IPS-NIHi11 (cell line): ENCODE results near the gene ITPR1.
"Not testable (repeated sequence)": the region's sequence is repeated elsewhere in the genome, so short reads cannot be mapped to it uniquely, and the experiment has no call there.

Experiments used
- DNase-seq: peaks from one replicate; pipeline ENCODE4 v3.0.0; 2012; ENCODE audit warnings: mixed read lengths, low spot score

Gene ITPR1

GRCh38 chr3:4596612-4597011 is 103.5 kb downstream of the ITPR1 start:
- DNase-seq = peak; percentile 29

GRCh38 chr3:4597208-4597985 is 104.2 kb downstream of the ITPR1 start:
- no peak for DNase-seq

- DNase-seq = not testable (repeated sequence)
Measured at GRCh38 chr3:4598232-4598631, 105.1 kb downstream of the ITPR1 start.

- DNase-seq = no peak
Measured at GRCh38 chr3:4599612-4600011, 106.5 kb downstream of the ITPR1 start.

- DNase-seq = no peak
Measured at GRCh38 chr3:4600493-4600892, 107.3 kb downstream of the ITPR1 start.

GRCh38 chr3:4601892-4602291 is 108.7 kb downstream of the ITPR1 start:
- DNase-seq = no peak

- DNase-seq = no peak
Measured at GRCh38 chr3:4604693-4605092, 111.5 kb downstream of the ITPR1 start.

GRCh38 chr3:4606911-4607310 is 113.8 kb downstream of the ITPR1 start:
- DNase-seq = no peak

- no peak for DNase-seq
Measured at GRCh38 chr3:4613366-4613765, 120.2 kb downstream of the ITPR1 start.

GRCh38 chr3:4614070-4614469 is 120.9 kb downstream of the ITPR1 start:
- DNase-seq = no peak

GRCh38 chr3:4614927-4615326 is 121.8 kb downstream of the ITPR1 start:
- DNase-seq = no peak

GRCh38 chr3:4615750-4616149 is 122.6 kb downstream of the ITPR1 start:
- no peak for DNase-seq

GRCh38 chr3:4623421-4623999 is 130.4 kb downstream of the ITPR1 start:
- DNase-seq = no peak

- no peak for DNase-seq
Measured at GRCh38 chr3:4627651-4628375, 134.7 kb downstream of the ITPR1 start.

- DNase-seq = no peak
Measured at GRCh38 chr3:4629095-4630007, 136.2 kb downstream of the ITPR1 start.

GRCh38 chr3:4633078-4634004 is 140.2 kb downstream of the ITPR1 start:
- DNase-seq = peak; percentile 60

- no peak for DNase-seq
Measured at GRCh38 chr3:4634894-4635293, 141.7 kb downstream of the ITPR1 start.

GRCh38 chr3:4637265-4637664 is 144.1 kb downstream of the ITPR1 start:
- DNase-seq = no peak

GRCh38 chr3:4641863-4642563 is 148.9 kb downstream of the ITPR1 start:
- DNase-seq = no peak

- DNase-seq = no peak
Measured at GRCh38 chr3:4642611-4643010, 149.5 kb downstream of the ITPR1 start.
